ENCODE data around the gene RAX.

Gene RAX

GRCh38 chr18:59242906-59243305, 30.3 kb downstream of the RAX start:
- no peak for DNase-seq (ENCODE audit: low spot score)

- DNase-seq (ENCODE audit: low spot score): no peak
These were observed 33.6 kb downstream of the RAX start for GRCh38 chr18:59239642-59240041.

- DNase-seq (ENCODE audit: low spot score): no peak
These were observed 34.9 kb downstream of the RAX start for GRCh38 chr18:59238385-59238784.

- DNase-seq (ENCODE audit: low spot score): no peak
These were observed 40.2 kb downstream of the RAX start for GRCh38 chr18:59233017-59233410.

- no peak for DNase-seq (ENCODE audit: low spot score)
These were observed 40.8 kb downstream of the RAX start for GRCh38 chr18:59232309-59233016.

GRCh38 chr18:59231877-59232276, 41.4 kb downstream of the RAX start:
- no peak for DNase-seq (ENCODE audit: low spot score)

- DNase-seq (ENCODE audit: low spot score): no peak
These were observed 42.1 kb downstream of the RAX start for GRCh38 chr18:59231114-59231513.

GRCh38 chr18:59229701-59230443, 43.4 kb downstream of the RAX start:
- no peak for DNase-seq (ENCODE audit: low spot score)

GRCh38 chr18:59229191-59229590, 44.1 kb downstream of the RAX start:
- DNase-seq (ENCODE audit: low spot score): no peak

- no peak for DNase-seq (ENCODE audit: low spot score)
These were observed 44.9 kb downstream of the RAX start for GRCh38 chr18:59228351-59228750.

- DNase-seq (ENCODE audit: low spot score): no peak
These were observed 50.9 kb downstream of the RAX start for GRCh38 chr18:59222341-59222740.

GRCh38 chr18:59220784-59221765, 52.2 kb downstream of the RAX start:
- DNase-seq (ENCODE audit: low spot score): no peak

GRCh38 chr18:59220164-59220783, 53.0 kb downstream of the RAX start:
- DNase-seq (ENCODE audit: low spot score): no peak

- no peak for DNase-seq (ENCODE audit: low spot score)
These were observed 53.5 kb downstream of the RAX start, which contains the start of gene GRP for GRCh38 chr18:59219672-59220163. GRP (plus strand) TSS chr18:59220158; CDS start chr18:59220266, 108 bp downstream.

GRCh38 chr18:59218018-59218417, 55.2 kb downstream of the RAX start:
- no peak for DNase-seq (ENCODE audit: low spot score)
